Hair follicular keratinocyte (primary cell): ENCODE measurements around the gene ROCK2. TPM values are rescaled to one million over a fixed set of nuclear protein-coding genes. Genes with fewer than 3 reads are reported as not detected.

Experiments used
- total RNA-seq: library from RNA; depleted of rRNA; stranded (reverse); fragments of >200 nt; gene quantifications from 2 replicates; pipeline ENCODE4 v1.2.3, GENCODE V29; 2015

ROCK2 gene
- 14.1 and 17.2 TPM in 2 replicates for total RNA-seq

GRCh38 chr2:11344342-11344955, at the start of gene ROCK2:
Gene ROCK2 (minus strand): TSS chr2:11344636. CDS start chr2:11344136, 500 bp downstream.

DNA sequence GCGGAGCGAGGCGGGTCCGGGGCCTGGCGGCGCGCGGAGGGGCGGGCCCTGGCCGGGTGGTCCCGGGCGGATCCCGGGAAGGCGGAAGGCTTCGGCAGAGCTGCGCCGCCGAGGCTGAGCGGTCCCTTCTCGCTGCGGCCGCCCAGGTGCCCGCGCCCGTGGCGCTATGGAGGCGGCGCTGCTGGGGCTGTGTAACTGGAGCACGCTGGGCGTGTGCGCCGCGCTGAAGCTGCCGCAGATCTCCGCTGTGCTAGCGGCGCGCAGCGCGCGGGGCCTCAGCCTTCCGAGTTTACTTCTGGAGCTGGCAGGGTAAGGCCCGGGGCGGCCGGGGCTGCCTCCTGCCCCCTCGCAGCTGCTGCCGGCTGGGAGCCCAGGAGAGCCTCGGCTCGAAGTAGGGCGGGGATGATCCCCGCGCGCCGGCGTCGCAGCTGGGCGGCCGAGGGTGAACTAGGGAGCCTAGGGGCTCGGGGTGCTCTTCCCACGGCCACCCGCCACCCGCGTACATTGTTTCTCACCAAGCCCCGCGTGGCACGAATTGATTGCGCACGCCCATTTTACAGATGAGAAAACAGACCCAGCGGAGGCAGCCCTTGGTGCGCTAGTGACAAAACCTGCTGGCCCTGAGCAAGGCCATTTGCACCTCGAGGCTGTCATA, 188.9 kb downstream of the ROCK2 start, which contains the start of gene SLC66A3:
SLC66A3 (plus strand) TSS at position 87 of the 655 bp plus-strand sequence; CDS start at position 167, 80 bp downstream.

Other genes with a start within 250 kb of the ROCK2 start
- 20.0 and 35.7 TPM in 2 replicates for gene SLC66A3, start 189.2 kb downstream of the ROCK2 start, total RNA-seq
- 6.9 and 8.8 TPM in 2 replicates for gene E2F6, start 121.5 kb upstream of the ROCK2 start, total RNA-seq
- 0.31 and 1.0 TPM in 2 replicates for gene GREB1, start 189.4 kb upstream of the ROCK2 start, total RNA-seq